ENCODE results near the gene DDX3X. TPM values are rescaled to one million over a fixed set of nuclear protein-coding genes. Genes with fewer than 3 reads are reported as not detected.

DDX3X gene
- total and polyA plus RNA-seq, 9 of the 15 experiments (the other 6 are each of a cell fraction or from before 2014, with no cell fraction given), result 51.3 to 232 (median 138) TPM

- TF ChIP-seq YY1 (IDR thresholded peaks at IDR 0.05; ENCODE audit: borderline replicate concordance in 1 of 3, control insufficient read depth in 1 of 3, extremely low read depth in 1 of 3, insufficient read depth in 3 of 3, insufficient read length in 1 of 3, insufficient replicate concordance in 2 of 3, low read depth in 1 of 3, low read length in 2 of 3) (peak; percentile 79 to 93 (median 90)), FOXA3 (CRISPR knock-in tag; conservative IDR thresholded peaks at IDR 0.05 in 1 of 2, IDR thresholded peaks at IDR 0.05 in 1 of 2) (no peak), GATAD2A (IDR thresholded peaks at IDR 0.05) (peak; percentile 73), ELK1 (CRISPR knock-in tag; IDR thresholded peaks at IDR 0.05) (no peak), SAP30 (IDR thresholded peaks at IDR 0.05; ENCODE audit: borderline replicate concordance, insufficient read depth, low read depth, low read length, poor library complexity, severe bottlenecking) (peak; percentile 28), ZBTB12 (CRISPR knock-in tag; IDR thresholded peaks at IDR 0.05) (no peak), KLF1 (tag; IDR thresholded peaks at IDR 0.05) (no peak), SRSF7 (optimal IDR thresholded peaks at IDR 0.05; ENCODE audit: low read depth, low read length) (no peak), ZNF398 (CRISPR knock-in tag; IDR thresholded peaks at IDR 0.05) (no peak), PHF8 (IDR thresholded peaks at IDR 0.05; ENCODE audit: borderline replicate concordance, low read length) (peak; percentile 69; the same call in 1 of the 2 replicates), KLF16 (IDR thresholded peaks at IDR 0.05) (no peak), MAFF (IDR thresholded peaks at IDR 0.05; ENCODE audit: low read length) (no peak), ATF2 (CRISPR knock-in tag; IDR thresholded peaks at IDR 0.05) (no peak), ZFX (CRISPR knock-in tag; IDR thresholded peaks at IDR 0.05) (peak; percentile 81), NR2C2 (CRISPR knock-in tag; IDR thresholded peaks at IDR 0.05) (no peak), NR2C2 (tag; IDR thresholded peaks at IDR 0.05) (peak; percentile 29; the same call in 1 of the 2 replicates), SMARCA4 (IDR thresholded peaks at IDR 0.05) (peak; percentile 54; the same call in 1 of the 2 replicates), ZBTB1 (CRISPR knock-in tag; IDR thresholded peaks at IDR 0.05; ENCODE audit: borderline replicate concordance, low read depth) (no peak; the same call in 1 of the 2 replicates), ZBTB8A (IDR thresholded peaks at IDR 0.05; ENCODE audit: partially characterized antibody) (no peak), HIVEP1 (CRISPR knock-in tag; IDR thresholded peaks at IDR 0.05) (no peak), POU5F1 (IDR thresholded peaks at IDR 0.05; ENCODE audit: borderline replicate concordance, low read depth, low read length, partially characterized antibody) (no peak)
Observed at GRCh38 chrX:41333003-41333743, 789 bp upstream of the DDX3X start (continued).
